ENCODE data around the gene RELN. TPM values are rescaled to one million over a fixed set of nuclear protein-coding genes. Genes with fewer than 3 reads are reported as not detected.

RELN gene
- total RNA-seq, 1 experiment from 2014 or later, result 0.10 TPM

GRCh38 chr7:104008107-104008506 is 18.6 kb upstream of the RELN start:
- DNase-seq (ENCODE audit: low read depth, low spot score) (no peak), ATAC-seq (no peak)
- no peaks in the 10 kb centered on the region for H3K36me3 ChIP-seq (ENCODE audit: control insufficient read depth, insufficient read depth, low read length)
- ChIA-PET POLR2A (no interaction called here), CTCF (no interaction called here)
- intact Hi-C loops (cut with micrococcal nuclease; ENCODE audit: unreplicated experiment) (no loop called here), in situ Hi-C loops (cut with HindIII; ENCODE audit: low pct_unique_long_range_greater_than_20kb, low sequenced_read_pairs) (no loop called here)
- no peak overlapping the region for H3K27ac ChIP-seq (ENCODE audit: low read length)
- no TSS peak for BruUV-seq (replicated peaks)
- H3K4me3 ChIP-seq (ENCODE audit: low read depth in 2 of 2, low read length in 2 of 2), result no peak overlapping the region
- H3K9me3 ChIP-seq (ENCODE audit: control insufficient read depth, insufficient read depth, low read depth, low read length), result no peaks in the 10 kb centered on the region
- no peaks in the 10 kb centered on the region for H3K4me1 ChIP-seq (ENCODE audit: control insufficient read depth, insufficient read depth, low read length)
- no peaks in the 10 kb centered on the region for H3K27me3 ChIP-seq (ENCODE audit: control insufficient read depth, insufficient read depth, low read length)
- no peak for TF ChIP-seq TCF7L2 (IDR thresholded peaks at IDR 0.05; ENCODE audit: low read depth, low read length)
- no peak for TF ChIP-seq CTCF (IDR thresholded peaks at IDR 0.05)
- TF ChIP-seq POLR2AphosphoS5 (IDR thresholded peaks at IDR 0.05; ENCODE audit: low read depth, low read length), result no peak
- TF ChIP-seq SIN3A (IDR thresholded peaks at IDR 0.05; ENCODE audit: borderline replicate concordance, insufficient read depth, low read depth, low read length), result no peak
- no peak for TF ChIP-seq REST (IDR thresholded peaks at IDR 0.05; ENCODE audit: insufficient read depth in 1 of 2, low read depth in 2 of 2, low read length in 1 of 2)

- in situ Hi-C loops (cut with HindIII; ENCODE audit: low pct_unique_long_range_greater_than_20kb, low sequenced_read_pairs), result no loop called here
- intact Hi-C loops (cut with micrococcal nuclease; ENCODE audit: unreplicated experiment), result no loop called here
- no peak for TF ChIP-seq REST (IDR thresholded peaks at IDR 0.05; ENCODE audit: insufficient read depth in 1 of 2, low read depth in 2 of 2, low read length in 1 of 2)
- no peak for TF ChIP-seq CTCF (IDR thresholded peaks at IDR 0.05)
- no peak for TF ChIP-seq SIN3A (IDR thresholded peaks at IDR 0.05; ENCODE audit: borderline replicate concordance, insufficient read depth, low read depth, low read length)
- no peak for TF ChIP-seq POLR2AphosphoS5 (IDR thresholded peaks at IDR 0.05; ENCODE audit: low read depth, low read length)
- BruUV-seq (replicated peaks), result no TSS peak
- H3K27ac ChIP-seq (ENCODE audit: low read length), result no peak overlapping the region
- ATAC-seq (no peak), DNase-seq (ENCODE audit: low read depth, low spot score) (no peak)
- ChIA-PET POLR2A (no interaction called here), CTCF (no interaction called here)
- H3K27me3 ChIP-seq (ENCODE audit: control insufficient read depth, insufficient read depth, low read length), result no peaks in the 10 kb centered on the region; the same call in 1 of the 2 replicates
- no peak overlapping the region for H3K4me3 ChIP-seq (ENCODE audit: low read depth in 2 of 2, low read length in 2 of 2)
- H3K36me3 ChIP-seq (ENCODE audit: control insufficient read depth, insufficient read depth, low read length), result no peaks in the 10 kb centered on the region
- no peaks in the 10 kb centered on the region for H3K9me3 ChIP-seq (ENCODE audit: control insufficient read depth, insufficient read depth, low read depth, low read length)
- no peaks in the 10 kb centered on the region for H3K4me1 ChIP-seq (ENCODE audit: control insufficient read depth, insufficient read depth, low read length)
Measured at GRCh38 chr7:104007614-104008013, 18.2 kb upstream of the RELN start.

Measured in Panc1 (cell line).